Endothelial cell of umbilical vein (primary cell): ENCODE measurements around the gene SDCBP2. TPM values are rescaled to one million over a fixed set of nuclear protein-coding genes. Genes with fewer than 3 reads are reported as not detected.

Experiments
- BruUV-seq: library from RNA; stranded (reverse); fragments of 400-500 nt; replicated peaks from 2 replicates; lab custom pipeline; 2021; lab: Mats Ljungman, UMichigan
- CTCF ChIA-PET: fragments of 300-600, 350-600 bp; sonication (Branson Sonifier 250); formaldehyde crosslinking; loops from one replicate; lab custom pipeline; 2021; ENCODE audit warnings: antibody characterized with exemption, inconsistent platforms; lab: Charles Lee
- POLR2A ChIA-PET: fragments of 300-600, 350-600 bp; sonication (Branson Sonifier 250); formaldehyde crosslinking; loops from one replicate; lab custom pipeline; 2021; ENCODE audit warnings: antibody characterized with exemption, inconsistent platforms; lab: Charles Lee
- DNase-seq: peaks from one replicate; pipeline ENCODE4 v3.0.0-alpha.2; 2011; ENCODE audit warnings: low read depth, low spot score
- FAIRE-seq: peaks from 2 replicates; lab custom pipeline; 2011; peaks lifted over from hg19 to GRCh38; lab: Jason Lieb, UNC
- H2AFZ ChIP-seq: 2 replicates; pipeline ENCODE4 v1.6.0; 2012; ENCODE audit warnings: low read depth, low read length, control low read depth, inconsistent platforms
- H3K27ac ChIP-seq: 2 replicates; pipeline ENCODE4 v1.5.1; 2011; ENCODE audit warnings: low read depth, mild to moderate bottlenecking, control low read depth, low read length, moderate library complexity; ENCODE audit not compliant: insufficient read depth
- H3K27me3 ChIP-seq, 2 experiments: 2 replicates each; pipeline versions ENCODE4 v1.6.0 to v1.6.1; 2011; ENCODE audit warnings: low read length in 2 of 2, mixed read lengths in 1 of 2; ENCODE audit not compliant: control insufficient read depth in 2 of 2, insufficient read depth in 2 of 2
- H3K36me3 ChIP-seq, 2 experiments: 2 replicates in 1 of 2; 3 replicates in 1 of 2; pipeline ENCODE4 v1.5.1; 2011; ENCODE audit warnings: low read length in 2 of 2, mild to moderate bottlenecking in 1 of 2, moderate library complexity in 1 of 2; ENCODE audit not compliant: control insufficient read depth in 2 of 2, insufficient read depth in 2 of 2; ENCODE audit errors: extremely low read depth in 1 of 2
- H3K4me1 ChIP-seq: 3 replicates; pipeline ENCODE4 v1.5.1; 2011; ENCODE audit warnings: mild to moderate bottlenecking, low read length; ENCODE audit not compliant: control insufficient read depth, insufficient read depth; ENCODE audit errors: extremely low read depth
- H3K4me2 ChIP-seq: 2 replicates; pipeline ENCODE4 v1.6.1; 2011; ENCODE audit warnings: low read length, control low read depth, mixed read lengths; ENCODE audit not compliant: insufficient read depth
- H3K4me3 ChIP-seq, 3 experiments: fragments of 200-600 bp in 1 of 3; sonication (generic), shearing (Covaris generic) in 1 of 3; replicated peaks in 1 of 3; 2 replicates each; pipeline ENCODE4 v1.5.1; 2011 to 2016; ENCODE audit warnings: control low read depth in 3 of 3, low read length in 3 of 3, mild to moderate bottlenecking in 2 of 3, inconsistent platforms in 1 of 3, low read depth in 1 of 3, moderate library complexity in 1 of 3; ENCODE audit not compliant: insufficient read depth in 1 of 3
- H3K79me2 ChIP-seq: 2 replicates; pipeline ENCODE4 v1.6.0; 2012; ENCODE audit warnings: low read length, inconsistent platforms; ENCODE audit not compliant: control insufficient read depth, insufficient read depth
- H3K9ac ChIP-seq: replicated peaks from 2 replicates; pipeline ENCODE3; 2011; ENCODE audit warnings: low read length, control low read depth; ENCODE audit not compliant: insufficient read depth; ENCODE audit errors: extremely low read depth
- H3K9me1 ChIP-seq: replicated peaks from 3 replicates; pipeline ENCODE4 v1.6.0; 2011; ENCODE audit warnings: mild to moderate bottlenecking, low read length; ENCODE audit not compliant: control insufficient read depth, insufficient read depth; ENCODE audit errors: extremely low read depth
- H3K9me3 ChIP-seq: replicated peaks from 2 replicates; pipeline ENCODE4 v1.5.1; 2012; ENCODE audit warnings: low read length, inconsistent platforms; ENCODE audit not compliant: control insufficient read depth, insufficient read depth
- H4K20me1 ChIP-seq: replicated peaks from 2 replicates; pipeline ENCODE3; 2011; ENCODE audit warnings: mild to moderate bottlenecking, low read length; ENCODE audit not compliant: control insufficient read depth, insufficient read depth; ENCODE audit errors: extremely low read depth
- EZH2 ChIP-seq: IDR thresholded peaks from 2 replicates; pipeline ENCODE4 v1.6.1; 2012; ENCODE audit warnings: borderline replicate concordance, low read depth, mild to moderate bottlenecking, moderate library complexity, low read length, inconsistent platforms; ENCODE audit not compliant: severe bottlenecking
- GATA2 ChIP-seq: IDR thresholded peaks from 2 replicates; pipeline ENCODE4 v1.7.0; 2011; ENCODE audit warnings: low read depth, mild to moderate bottlenecking, moderate library complexity, mixed read lengths, low read length; ENCODE audit not compliant: insufficient read length, insufficient read depth
- JUN ChIP-seq: IDR thresholded peaks from 2 replicates; pipeline ENCODE4 v1.6.1; 2011; ENCODE audit warnings: borderline replicate concordance, low read depth; ENCODE audit not compliant: insufficient read length, insufficient read depth
- MYC ChIP-seq: IDR thresholded peaks from one replicate; pipeline ENCODE4 v1.6.1; 2011; ENCODE audit warnings: mild to moderate bottlenecking, low read depth, low read length
- POLR2A ChIP-seq: IDR thresholded peaks from 2 replicates; pipeline ENCODE4 v1.6.1; 2012; ENCODE audit warnings: low read depth, mild to moderate bottlenecking, control low read depth, low read length
- POLR2AphosphoS5 ChIP-seq: IDR thresholded peaks from 2 replicates; pipeline ENCODE4 v1.6.1; 2012; ENCODE audit warnings: low read depth, mild to moderate bottlenecking, control low read depth, low read length, moderate library complexity; ENCODE audit not compliant: insufficient read depth
- dilution Hi-C: fragments of 300-500 bp; cut with MboI; formaldehyde crosslinking; loops from one replicate; pipeline ENCODE4 v1.15.0; 2019; ENCODE audit warnings: low sequenced_read_pairs; ENCODE audit not compliant: extremely low pct_ligation_motif_present
- intact Hi-C: fragments of 100-400 bp; cut with micrococcal nuclease; formaldehyde crosslinking; loops from one replicate; pipeline ENCODE4 v1.10.0; 2022
- polyA plus RNA-seq, 4 experiments: library from polyadenylated mRNA; depleted of rRNA in 3 of 4; stranded (reverse) in 3 of 4; unstranded in 1 of 4; fragments of >200 nt; gene quantifications; 2 replicates each; pipeline versions ENCODE4 v1.2.1 to v1.2.3, GENCODE V29; 2011 to 2012; ENCODE audit warnings: missing spikeins in 1 of 4
- total RNA-seq: library from RNA; stranded (reverse); gene quantifications from 2 replicates; pipeline ENCODE4 v1.2.3, GENCODE V29; 2021
- TF ChIP-seq, protein P1 (sequence below), 2 donors: IDR thresholded peaks; 1 replicate in 1 of 2; 2 replicates in 1 of 2; pipeline ENCODE4 v1.5.1; 2011; ENCODE audit warnings: low read length in 2 of 2, mild to moderate bottlenecking in 2 of 2, moderate library complexity in 2 of 2, control low read depth in 1 of 2, inconsistent platforms in 1 of 2, low read depth in 1 of 2; ENCODE audit not compliant: insufficient read depth in 1 of 2; ENCODE audit errors: extremely low read depth in 1 of 2
- TF ChIP-seq, protein P2 (sequence below): IDR thresholded peaks from 2 replicates; pipeline ENCODE4 v1.6.1; 2011; ENCODE audit not compliant: insufficient read depth, insufficient read length

SDCBP2 gene
- total and polyA plus RNA-seq, 2 donors (not counting 3 experiments of a cell fraction or from before 2014, with no cell fraction given): 6.9 to 9.0 TPM

DNA sequence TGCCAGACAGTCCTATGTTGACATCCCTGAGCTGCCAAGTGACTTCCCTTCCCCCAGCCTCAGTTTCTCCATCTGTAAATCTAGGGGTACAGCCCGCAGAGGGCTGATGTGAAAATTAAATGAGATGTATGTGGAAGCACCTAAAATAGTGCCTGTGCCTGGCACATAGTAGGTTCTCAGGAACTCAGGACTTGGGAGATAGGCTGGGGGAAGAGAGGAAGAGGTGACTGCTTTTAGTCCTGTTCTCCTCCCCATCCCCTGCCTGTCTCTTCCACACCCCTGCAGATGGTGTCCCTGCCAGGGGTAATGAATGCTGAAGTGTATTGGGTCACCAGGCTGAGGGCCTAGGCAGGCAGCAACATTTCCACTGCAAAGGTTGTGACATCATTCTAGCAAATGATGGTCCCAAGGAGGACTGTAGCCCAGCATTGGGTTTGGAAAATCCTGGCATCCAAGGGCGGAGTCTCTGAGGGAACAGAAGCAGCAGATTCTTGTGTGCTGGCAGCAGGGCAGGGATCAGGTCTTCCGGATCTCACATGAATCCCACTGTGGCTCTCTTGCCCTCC lies 61.0 kb downstream of the SDCBP2 start:
- ChIA-PET CTCF (no interaction called here), POLR2A (no interaction called here)
- H2AFZ ChIP-seq: no peak overlapping the region

More for the DNA sequence above, 61.0 kb downstream of the SDCBP2 start:
- H3K27ac ChIP-seq: no peak overlapping the region
- peaks cover 8% of the 10 kb centered on the region for H3K4me1 ChIP-seq
- BruUV-seq: no TSS peak
- no peak for TF ChIP-seq JUN
- TF ChIP-seq POLR2AphosphoS5: no peak
- TF ChIP-seq EZH2: no peak
- TF ChIP-seq GATA2: no peak
- TF ChIP-seq, protein P1, sequence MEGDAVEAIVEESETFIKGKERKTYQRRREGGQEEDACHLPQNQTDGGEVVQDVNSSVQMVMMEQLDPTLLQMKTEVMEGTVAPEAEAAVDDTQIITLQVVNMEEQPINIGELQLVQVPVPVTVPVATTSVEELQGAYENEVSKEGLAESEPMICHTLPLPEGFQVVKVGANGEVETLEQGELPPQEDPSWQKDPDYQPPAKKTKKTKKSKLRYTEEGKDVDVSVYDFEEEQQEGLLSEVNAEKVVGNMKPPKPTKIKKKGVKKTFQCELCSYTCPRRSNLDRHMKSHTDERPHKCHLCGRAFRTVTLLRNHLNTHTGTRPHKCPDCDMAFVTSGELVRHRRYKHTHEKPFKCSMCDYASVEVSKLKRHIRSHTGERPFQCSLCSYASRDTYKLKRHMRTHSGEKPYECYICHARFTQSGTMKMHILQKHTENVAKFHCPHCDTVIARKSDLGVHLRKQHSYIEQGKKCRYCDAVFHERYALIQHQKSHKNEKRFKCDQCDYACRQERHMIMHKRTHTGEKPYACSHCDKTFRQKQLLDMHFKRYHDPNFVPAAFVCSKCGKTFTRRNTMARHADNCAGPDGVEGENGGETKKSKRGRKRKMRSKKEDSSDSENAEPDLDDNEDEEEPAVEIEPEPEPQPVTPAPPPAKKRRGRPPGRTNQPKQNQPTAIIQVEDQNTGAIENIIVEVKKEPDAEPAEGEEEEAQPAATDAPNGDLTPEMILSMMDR (IDR thresholded peaks at IDR 0.05; ENCODE audit: extremely low read depth in 1 of 2, insufficient read depth in 1 of 2, low read depth in 1 of 2, low read length in 2 of 2): no peak
- no peak for TF ChIP-seq POLR2A
- no peak for TF ChIP-seq MYC
- TF ChIP-seq, protein P2, sequence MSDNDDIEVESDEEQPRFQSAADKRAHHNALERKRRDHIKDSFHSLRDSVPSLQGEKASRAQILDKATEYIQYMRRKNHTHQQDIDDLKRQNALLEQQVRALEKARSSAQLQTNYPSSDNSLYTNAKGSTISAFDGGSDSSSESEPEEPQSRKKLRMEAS: no peak
- no peak overlapping the region for H3K4me3 ChIP-seq
- H3K79me2 ChIP-seq: no peaks in the 10 kb centered on the region
- no peak overlapping the region for H3K4me2 ChIP-seq
- dilution Hi-C loops (no loop called here), intact Hi-C loops (loop anchor here (5.0 kb wide), 1 partner anchor 41 kb away; the partner anchor contains the start of gene RAD21L1)
- FAIRE-seq (no peak), DNase-seq (no peak)
- H4K20me1 ChIP-seq: no peaks in the 10 kb centered on the region
- no peaks in the 10 kb centered on the region for H3K9me3 ChIP-seq
- no peaks in the 10 kb centered on the region for H3K27me3 ChIP-seq
- H3K36me3 ChIP-seq: peaks cover 0 to 1% of the 10 kb centered on the region in 2 experiments
- H3K9ac ChIP-seq: no peak overlapping the region
- no peaks in the 10 kb centered on the region for H3K9me1 ChIP-seq
